ENCODE data around the gene PES1. TPM values are rescaled to one million over a fixed set of nuclear protein-coding genes. Genes with fewer than 3 reads are reported as not detected.
"Not testable (repeated sequence)": the region's sequence is repeated elsewhere in the genome, so short reads cannot be mapped to it uniquely, and the experiment has no call there.

PES1 gene
- total RNA-seq, 1 donor from 2014 or later, result 97.5 TPM

DNA sequence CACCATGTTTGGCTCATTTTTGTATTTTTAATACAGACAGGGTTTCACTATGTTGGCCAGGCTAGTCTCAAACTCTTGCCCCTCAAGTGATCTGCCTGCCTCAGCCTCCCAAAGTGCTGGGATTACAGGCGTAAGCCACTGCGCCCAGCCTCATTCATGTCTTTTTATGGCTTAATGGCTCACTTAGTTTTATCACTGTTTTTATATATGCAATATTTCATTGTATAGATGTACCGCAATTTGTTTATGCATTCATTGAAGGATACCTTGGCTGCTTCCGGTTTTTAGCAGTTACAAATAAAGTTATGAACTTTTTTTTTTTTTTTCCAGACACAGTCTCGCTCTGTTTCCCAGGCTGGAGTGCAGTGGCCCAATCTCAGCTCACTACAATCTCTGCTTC lies 9.8 kb upstream of the PES1 start:
- TF ChIP-seq, protein P1, sequence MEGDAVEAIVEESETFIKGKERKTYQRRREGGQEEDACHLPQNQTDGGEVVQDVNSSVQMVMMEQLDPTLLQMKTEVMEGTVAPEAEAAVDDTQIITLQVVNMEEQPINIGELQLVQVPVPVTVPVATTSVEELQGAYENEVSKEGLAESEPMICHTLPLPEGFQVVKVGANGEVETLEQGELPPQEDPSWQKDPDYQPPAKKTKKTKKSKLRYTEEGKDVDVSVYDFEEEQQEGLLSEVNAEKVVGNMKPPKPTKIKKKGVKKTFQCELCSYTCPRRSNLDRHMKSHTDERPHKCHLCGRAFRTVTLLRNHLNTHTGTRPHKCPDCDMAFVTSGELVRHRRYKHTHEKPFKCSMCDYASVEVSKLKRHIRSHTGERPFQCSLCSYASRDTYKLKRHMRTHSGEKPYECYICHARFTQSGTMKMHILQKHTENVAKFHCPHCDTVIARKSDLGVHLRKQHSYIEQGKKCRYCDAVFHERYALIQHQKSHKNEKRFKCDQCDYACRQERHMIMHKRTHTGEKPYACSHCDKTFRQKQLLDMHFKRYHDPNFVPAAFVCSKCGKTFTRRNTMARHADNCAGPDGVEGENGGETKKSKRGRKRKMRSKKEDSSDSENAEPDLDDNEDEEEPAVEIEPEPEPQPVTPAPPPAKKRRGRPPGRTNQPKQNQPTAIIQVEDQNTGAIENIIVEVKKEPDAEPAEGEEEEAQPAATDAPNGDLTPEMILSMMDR (conservative IDR thresholded peaks at IDR 0.05; ENCODE audit: low read depth, low read length), result no peak
- DNase-seq (ENCODE audit: low read depth), result no peak
- no peak overlapping the region for H3K4me3 ChIP-seq (ENCODE audit: low read depth, low read length)

DNA sequence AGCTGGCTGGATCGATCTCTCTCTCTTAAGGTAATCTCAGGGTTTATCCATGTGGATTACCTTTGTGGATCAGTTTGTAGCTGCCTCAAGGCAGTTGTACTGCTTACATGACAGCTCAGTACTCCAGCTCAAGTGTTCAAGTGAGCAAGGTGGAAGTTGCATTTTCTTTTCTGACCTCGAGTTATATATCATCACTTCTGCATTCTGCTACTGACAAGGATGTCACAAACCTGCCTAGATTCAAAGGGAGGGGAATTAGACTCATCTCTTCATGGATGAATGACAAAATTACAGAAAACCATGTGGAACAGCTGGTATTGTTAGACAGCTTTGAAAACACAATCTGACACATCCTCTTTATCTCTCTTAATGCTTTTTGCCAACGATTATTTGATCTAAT lies 9.2 kb upstream of the PES1 start:
- H3K4me3 ChIP-seq (ENCODE audit: low read depth, low read length), result no peak overlapping the region
- no peak for DNase-seq (ENCODE audit: low read depth)
- TF ChIP-seq, protein P1 (conservative IDR thresholded peaks at IDR 0.05; ENCODE audit: low read depth, low read length), result no peak

DNA sequence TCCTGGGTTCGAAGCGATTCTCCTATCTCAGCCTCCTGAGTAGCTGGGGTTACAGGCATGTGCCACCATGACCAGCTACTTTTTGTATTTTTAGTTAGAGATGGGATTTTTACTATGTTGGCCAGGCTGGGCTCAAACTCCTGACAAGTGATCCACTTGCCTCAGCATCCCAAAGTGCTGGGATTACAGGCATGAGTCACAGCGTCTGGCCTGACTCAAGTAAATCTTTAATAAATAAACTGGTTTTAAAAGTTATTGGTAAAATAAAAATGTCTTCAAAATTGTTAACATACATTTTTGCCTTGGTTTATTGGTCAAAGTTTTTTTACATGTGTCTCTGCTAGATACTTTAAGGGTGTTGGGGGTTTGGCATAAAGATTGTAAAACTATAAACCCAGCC lies 7.3 kb upstream of the PES1 start:
- no peak overlapping the region for H3K4me3 ChIP-seq (ENCODE audit: low read depth, low read length)
- DNase-seq (ENCODE audit: low read depth), result no peak
- TF ChIP-seq, protein P1 (conservative IDR thresholded peaks at IDR 0.05; ENCODE audit: low read depth, low read length), result no peak

DNA sequence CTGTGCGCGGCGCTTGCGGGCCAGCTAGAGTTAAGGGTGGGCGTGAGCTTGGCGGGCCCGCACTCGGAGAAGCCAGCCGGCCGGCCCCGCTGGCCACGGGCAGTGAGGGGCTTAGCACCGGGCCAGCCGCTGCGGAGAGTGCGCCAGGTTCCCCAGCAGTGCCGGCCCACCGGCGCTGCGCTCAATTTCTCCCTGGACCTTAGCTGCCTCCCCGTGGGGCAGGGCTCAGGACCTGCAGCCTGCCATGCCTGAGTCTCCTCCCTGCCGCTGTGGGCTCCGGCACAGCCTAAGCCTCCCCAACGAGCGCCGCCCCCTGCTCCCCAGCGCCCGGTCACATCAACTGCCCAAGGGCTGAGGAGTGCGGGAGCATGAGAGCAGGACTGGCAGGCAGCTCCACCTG lies 5.2 kb upstream of the PES1 start:
- TF ChIP-seq, protein P1 (conservative IDR thresholded peaks at IDR 0.05; ENCODE audit: low read depth, low read length), result no peak
- no peak for DNase-seq (ENCODE audit: low read depth)
- H3K4me3 ChIP-seq (ENCODE audit: low read depth, low read length), result no peak overlapping the region

DNA sequence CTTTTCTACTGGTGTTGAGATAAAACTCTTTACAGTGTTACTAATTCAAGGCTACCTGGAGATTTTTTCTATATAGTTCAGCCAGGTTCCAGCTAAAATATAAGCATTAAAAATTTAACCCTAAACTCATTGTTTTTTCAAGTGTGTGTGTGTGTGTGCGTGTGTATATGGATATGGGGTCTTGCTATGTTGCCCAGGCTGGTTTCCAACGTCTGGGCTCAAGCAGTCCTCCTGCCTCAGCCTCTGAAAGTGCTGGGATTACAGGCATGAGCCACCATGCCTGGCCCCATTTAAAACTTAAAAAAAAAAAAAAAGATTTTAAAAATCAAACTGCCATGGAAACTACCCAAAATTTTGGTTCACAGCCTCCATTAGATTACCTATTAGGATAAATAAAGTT lies 4.5 kb upstream of the PES1 start:
- no peak for DNase-seq (ENCODE audit: low read depth)
- H3K4me3 ChIP-seq (ENCODE audit: low read depth, low read length), result no peak overlapping the region
- TF ChIP-seq, protein P1 (conservative IDR thresholded peaks at IDR 0.05; ENCODE audit: low read depth, low read length), result no peak

DNA sequence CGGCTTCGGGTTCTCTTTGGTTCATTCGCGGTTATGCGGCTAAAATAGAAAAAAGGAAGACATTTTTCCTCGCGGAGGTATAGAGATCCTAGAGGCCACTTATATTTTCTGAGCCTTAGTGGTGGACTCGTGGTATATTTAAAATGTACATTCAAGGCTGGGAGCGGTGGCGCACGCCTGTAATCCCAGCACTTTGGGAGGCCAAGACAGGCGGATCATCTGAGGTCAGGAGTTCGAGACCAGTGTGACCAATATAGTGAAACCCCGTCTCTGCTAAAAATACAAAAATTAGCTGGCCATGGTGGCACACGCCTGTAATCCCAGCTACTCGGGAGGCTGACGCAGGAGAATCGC lies 627 bp upstream of the PES1 start:
- not testable (repeated sequence) for DNase-seq (ENCODE audit: low read depth)
- peak overlapping the region; percentile 86 for H3K4me3 ChIP-seq (ENCODE audit: low read depth, low read length)

DNA sequence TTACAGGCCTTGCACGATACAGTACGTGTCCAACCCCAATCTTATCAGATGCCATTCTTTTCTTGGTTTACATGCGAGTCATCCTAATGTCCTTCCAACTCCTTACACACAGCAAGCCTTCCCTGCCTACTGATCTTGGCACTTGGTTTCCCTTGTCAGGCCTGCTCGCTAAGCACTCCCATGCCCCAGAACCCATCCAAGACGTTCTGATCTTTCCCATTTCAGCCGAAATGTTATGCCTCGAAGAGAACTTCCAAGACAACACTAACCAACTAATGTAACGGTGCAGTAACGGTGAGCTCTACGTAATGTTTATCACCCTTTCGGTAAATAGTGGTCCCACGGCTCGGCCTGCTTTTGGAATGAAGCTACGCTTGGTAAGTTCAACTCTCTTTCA lies 521 bp downstream of the PES1 start:
- TF ChIP-seq, protein P1 (conservative IDR thresholded peaks at IDR 0.05; ENCODE audit: low read depth, low read length), result no peak
- no peak for DNase-seq (ENCODE audit: low read depth)
- H3K4me3 ChIP-seq (ENCODE audit: low read depth, low read length), result peak overlapping the region; percentile 86

DNA sequence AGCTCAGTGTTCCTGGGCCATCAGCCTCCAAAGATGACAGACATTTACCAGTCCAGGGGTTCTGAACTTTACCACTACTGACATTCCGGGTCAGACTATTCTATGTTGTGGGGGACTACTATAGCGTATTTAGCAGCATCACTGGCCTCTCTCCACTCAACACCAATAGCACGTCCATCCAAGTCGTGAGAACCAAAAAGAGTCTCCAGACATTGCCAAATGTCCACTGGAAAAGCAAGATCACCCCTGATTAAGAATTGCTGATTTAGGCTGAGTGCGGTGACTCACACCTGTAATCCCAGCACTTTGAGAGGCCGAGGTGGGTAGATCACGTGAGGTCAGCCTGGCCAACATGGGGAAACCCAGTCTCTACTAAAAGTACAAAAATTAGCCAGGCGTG lies 5.3 kb downstream of the PES1 start:
- no peak for DNase-seq (ENCODE audit: low read depth)
- TF ChIP-seq, protein P1 (conservative IDR thresholded peaks at IDR 0.05; ENCODE audit: low read depth, low read length), result no peak
- H3K4me3 ChIP-seq (ENCODE audit: low read depth, low read length), result no peak overlapping the region

Data from epithelial cell of proximal tubule (primary cell).